ENCODE measurements around the gene FAM24B. TPM values are rescaled to one million over a fixed set of nuclear protein-coding genes. Genes with fewer than 3 reads are reported as not detected.

Gene FAM24B
- total and polyA plus RNA-seq, 2 donors (not counting 3 experiments of a cell fraction or from before 2014, with no cell fraction given) = 9.3 to 10.6 TPM

DNA sequence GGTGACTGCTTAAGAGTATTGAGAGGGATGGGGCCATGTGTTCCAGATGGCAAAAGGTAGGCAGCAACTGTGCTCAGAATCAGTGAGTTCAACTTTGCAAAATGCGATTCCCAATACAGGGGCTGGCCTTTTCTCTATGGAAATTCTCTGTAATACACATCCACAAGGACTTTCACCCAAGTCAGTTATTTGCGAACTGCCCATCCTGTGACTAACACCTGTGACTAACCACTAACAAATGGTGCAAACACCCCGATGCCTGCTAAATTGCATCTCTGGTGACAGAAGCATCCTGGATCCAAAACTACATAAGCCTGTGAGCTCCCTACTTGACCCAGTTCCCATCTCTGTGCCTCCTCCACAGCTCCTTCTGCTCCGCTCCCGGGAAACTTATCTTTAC lies 24.7 kb downstream of the FAM24B start:
- POLR2A ChIA-PET = no interaction called here
- Histone ChIP-seq H3K79me2 (ENCODE audit: control insufficient read depth, insufficient read depth, low read length) (peaks cover 47% of the 10 kb centered on the region), H3K27ac (ENCODE audit: insufficient read depth, low read depth, low read length) (peak overlapping the region; percentile 73), H3K9me3 (replicated peaks; ENCODE audit: control insufficient read depth, insufficient read depth, low read length) (no peaks in the 10 kb centered on the region), H3K27me3 (ENCODE audit: control insufficient read depth in 2 of 2, insufficient read depth in 2 of 2, low read length in 2 of 2) (no peaks in the 10 kb centered on the region), H2AFZ (ENCODE audit: low read depth, low read length) (no peak overlapping the region), H3K36me3 (ENCODE audit: control insufficient read depth in 2 of 2, extremely low read depth in 1 of 2, insufficient read depth in 2 of 2, low read length in 2 of 2) (no peaks in the 10 kb centered on the region), H3K4me2 (ENCODE audit: insufficient read depth, low read length) (peak overlapping the region; percentile 3), H3K9ac (replicated peaks; ENCODE audit: extremely low read depth, insufficient read depth, low read length) (no peak overlapping the region), H3K4me1 (ENCODE audit: control insufficient read depth, extremely low read depth, insufficient read depth, low read length) (peaks cover 61% of the 10 kb centered on the region), H3K4me3 (replicated peaks in 1 of 3; ENCODE audit: insufficient read depth in 1 of 3, low read depth in 1 of 3, low read length in 3 of 3) (no peak overlapping the region), H4K20me1 (replicated peaks; ENCODE audit: control insufficient read depth, extremely low read depth, insufficient read depth, low read length) (no peaks in the 10 kb centered on the region), H3K9me1 (replicated peaks; ENCODE audit: control insufficient read depth, extremely low read depth, insufficient read depth, low read length) (no peaks in the 10 kb centered on the region)
- peak; percentile 75 for FAIRE-seq
- no TSS peak for BruUV-seq (replicated peaks)
- DNase-seq (ENCODE audit: low read depth, low spot score) = peak; percentile 54
- TF ChIP-seq JUN (IDR thresholded peaks at IDR 0.05; ENCODE audit: borderline replicate concordance, insufficient read depth, insufficient read length, low read depth) = peak; percentile 53
- no peak for TF ChIP-seq EZH2 (IDR thresholded peaks at IDR 0.05; ENCODE audit: borderline replicate concordance, low read depth, low read length, severe bottlenecking)
- TF ChIP-seq POLR2A (IDR thresholded peaks at IDR 0.05; ENCODE audit: low read depth, low read length) = no peak
- TF ChIP-seq GATA2 (IDR thresholded peaks at IDR 0.05; ENCODE audit: insufficient read depth, insufficient read length, low read depth, low read length) = no peak
- TF ChIP-seq, protein P1, sequence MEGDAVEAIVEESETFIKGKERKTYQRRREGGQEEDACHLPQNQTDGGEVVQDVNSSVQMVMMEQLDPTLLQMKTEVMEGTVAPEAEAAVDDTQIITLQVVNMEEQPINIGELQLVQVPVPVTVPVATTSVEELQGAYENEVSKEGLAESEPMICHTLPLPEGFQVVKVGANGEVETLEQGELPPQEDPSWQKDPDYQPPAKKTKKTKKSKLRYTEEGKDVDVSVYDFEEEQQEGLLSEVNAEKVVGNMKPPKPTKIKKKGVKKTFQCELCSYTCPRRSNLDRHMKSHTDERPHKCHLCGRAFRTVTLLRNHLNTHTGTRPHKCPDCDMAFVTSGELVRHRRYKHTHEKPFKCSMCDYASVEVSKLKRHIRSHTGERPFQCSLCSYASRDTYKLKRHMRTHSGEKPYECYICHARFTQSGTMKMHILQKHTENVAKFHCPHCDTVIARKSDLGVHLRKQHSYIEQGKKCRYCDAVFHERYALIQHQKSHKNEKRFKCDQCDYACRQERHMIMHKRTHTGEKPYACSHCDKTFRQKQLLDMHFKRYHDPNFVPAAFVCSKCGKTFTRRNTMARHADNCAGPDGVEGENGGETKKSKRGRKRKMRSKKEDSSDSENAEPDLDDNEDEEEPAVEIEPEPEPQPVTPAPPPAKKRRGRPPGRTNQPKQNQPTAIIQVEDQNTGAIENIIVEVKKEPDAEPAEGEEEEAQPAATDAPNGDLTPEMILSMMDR (IDR thresholded peaks at IDR 0.05; ENCODE audit: extremely low read depth in 1 of 2, insufficient read depth in 1 of 2, low read depth in 1 of 2, low read length in 2 of 2) = no peak
- TF ChIP-seq, protein P2, sequence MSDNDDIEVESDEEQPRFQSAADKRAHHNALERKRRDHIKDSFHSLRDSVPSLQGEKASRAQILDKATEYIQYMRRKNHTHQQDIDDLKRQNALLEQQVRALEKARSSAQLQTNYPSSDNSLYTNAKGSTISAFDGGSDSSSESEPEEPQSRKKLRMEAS (IDR thresholded peaks at IDR 0.05; ENCODE audit: insufficient read depth, insufficient read length) = no peak
- peak; percentile 51 for TF ChIP-seq POLR2AphosphoS5 (IDR thresholded peaks at IDR 0.05; ENCODE audit: insufficient read depth, low read depth, low read length)
- TF ChIP-seq FOS (IDR thresholded peaks at IDR 0.05; ENCODE audit: borderline replicate concordance, insufficient read depth, low read length) = peak; percentile 75
- TF ChIP-seq MYC (IDR thresholded peaks at IDR 0.05; ENCODE audit: low read depth, low read length) = no peak
- intact Hi-C loops (cut with micrococcal nuclease) = loop anchor here (5.0 to 10.0 kb wide), 3 partner anchors 298 to 547 kb away; partner anchors contain the start of gene BUB3
- dilution Hi-C loops (cut with MboI; ENCODE audit: extremely low pct_ligation_motif_present, low sequenced_read_pairs) = no loop called here
- CTCF ChIA-PET = interaction anchor here (0.7 to 1.2 kb wide), 3 partner anchors 9 to 100 kb away, joined by 3 read pairs; partner anchors contain the start of gene C10orf88
